Colonic mucosa (tissue), 4 donors: ENCODE data around the gene GLT6D1. TPM values are rescaled to one million over a fixed set of nuclear protein-coding genes. Genes with fewer than 3 reads are reported as not detected.

ENCODE experiments used
- DNase-seq: peaks from one replicate; pipeline ENCODE4 v3.0.0-alpha.2; 2020
- H3K27ac ChIP-seq: fragments of 200-600 bp; one replicate; pipeline ENCODE4 v1.8.0; 2021
- H3K27me3 ChIP-seq: fragments of 200-600 bp; one replicate; pipeline ENCODE4 v1.8.0; 2021
- H3K36me3 ChIP-seq: fragments of 200-600 bp; one replicate; pipeline ENCODE4 v1.8.0; 2021
- H3K4me1 ChIP-seq: fragments of 200-600 bp; one replicate; pipeline ENCODE4 v1.8.0; 2021; ENCODE audit warnings: mild to moderate bottlenecking
- H3K4me3 ChIP-seq: fragments of 200-600 bp; one replicate; pipeline ENCODE4 v1.8.0; 2021
- H3K9ac ChIP-seq, 2 donors: one replicate each; pipeline ENCODE4 v1.7.0; 2013; ENCODE audit warnings: control low read depth in 2 of 2, low read depth in 2 of 2, low read length in 2 of 2
- H3K9me3 ChIP-seq: fragments of 200-600 bp; one replicate; pipeline ENCODE4 v1.8.0; 2021
- intact Hi-C: fragments of 100-400 bp; cut with DNase I; formaldehyde crosslinking; loops from one replicate; pipeline ENCODE4 v1.14.1; 2022
- total RNA-seq, 2 donors: library from RNA; stranded (reverse); fragmentation: NEBNext Ultra II Directional in 1 of 2; extraction: Animal tissue kit (Norgen Biotek cat#: 25700) in 1 of 2; gene quantifications; one replicate each; pipeline ENCODE4 v1.2.1, GENCODE V29; 2021
- TF ChIP-seq, protein P1 (sequence below): fragments of 200-600 bp; IDR thresholded peaks from one replicate; pipeline ENCODE4 v1.8.0; 2022; ENCODE audit warnings: antibody characterized with exemption, mild to moderate bottlenecking
- donor health status: healthy.
- donor health status: DM: no; HTN: no; CAD: no.
- donor health status: DM: no; HTN: no; CAD: no.

Gene GLT6D1
- total RNA-seq, 2 donors from 2014 or later: not detected

DNA sequence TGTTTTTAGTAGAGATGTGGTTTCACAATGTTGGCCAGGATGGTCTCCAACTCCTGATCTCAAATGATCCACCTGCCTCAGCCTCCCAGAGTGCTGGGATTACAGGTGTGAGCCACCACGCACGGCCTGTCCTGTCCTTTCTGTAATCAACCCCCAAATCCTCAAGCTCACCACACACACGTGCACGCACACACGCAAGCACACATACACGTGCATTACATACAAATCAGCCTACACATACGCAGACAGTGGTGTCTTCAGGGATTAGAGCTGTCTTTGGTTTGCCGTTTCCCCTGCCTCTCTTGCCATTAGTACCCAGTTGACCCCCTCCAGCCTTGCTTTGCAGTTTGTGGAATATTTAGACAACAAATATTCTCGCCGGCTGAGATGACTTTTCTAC is 6.5 kb downstream of the GLT6D1 start:
- Histone ChIP-seq H3K4me1 (no peaks in the 10 kb centered on the region), H3K9me3 (no peaks in the 10 kb centered on the region), H3K27ac (no peak overlapping the region), H3K27me3 (no peaks in the 10 kb centered on the region), H3K36me3 (no peaks in the 10 kb centered on the region), H3K9ac (no peak overlapping the region), H3K4me3 (no peak overlapping the region)
- intact Hi-C loops: no loop called here
- TF ChIP-seq, protein P1, sequence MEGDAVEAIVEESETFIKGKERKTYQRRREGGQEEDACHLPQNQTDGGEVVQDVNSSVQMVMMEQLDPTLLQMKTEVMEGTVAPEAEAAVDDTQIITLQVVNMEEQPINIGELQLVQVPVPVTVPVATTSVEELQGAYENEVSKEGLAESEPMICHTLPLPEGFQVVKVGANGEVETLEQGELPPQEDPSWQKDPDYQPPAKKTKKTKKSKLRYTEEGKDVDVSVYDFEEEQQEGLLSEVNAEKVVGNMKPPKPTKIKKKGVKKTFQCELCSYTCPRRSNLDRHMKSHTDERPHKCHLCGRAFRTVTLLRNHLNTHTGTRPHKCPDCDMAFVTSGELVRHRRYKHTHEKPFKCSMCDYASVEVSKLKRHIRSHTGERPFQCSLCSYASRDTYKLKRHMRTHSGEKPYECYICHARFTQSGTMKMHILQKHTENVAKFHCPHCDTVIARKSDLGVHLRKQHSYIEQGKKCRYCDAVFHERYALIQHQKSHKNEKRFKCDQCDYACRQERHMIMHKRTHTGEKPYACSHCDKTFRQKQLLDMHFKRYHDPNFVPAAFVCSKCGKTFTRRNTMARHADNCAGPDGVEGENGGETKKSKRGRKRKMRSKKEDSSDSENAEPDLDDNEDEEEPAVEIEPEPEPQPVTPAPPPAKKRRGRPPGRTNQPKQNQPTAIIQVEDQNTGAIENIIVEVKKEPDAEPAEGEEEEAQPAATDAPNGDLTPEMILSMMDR: no peak
- no peak for DNase-seq

DNA sequence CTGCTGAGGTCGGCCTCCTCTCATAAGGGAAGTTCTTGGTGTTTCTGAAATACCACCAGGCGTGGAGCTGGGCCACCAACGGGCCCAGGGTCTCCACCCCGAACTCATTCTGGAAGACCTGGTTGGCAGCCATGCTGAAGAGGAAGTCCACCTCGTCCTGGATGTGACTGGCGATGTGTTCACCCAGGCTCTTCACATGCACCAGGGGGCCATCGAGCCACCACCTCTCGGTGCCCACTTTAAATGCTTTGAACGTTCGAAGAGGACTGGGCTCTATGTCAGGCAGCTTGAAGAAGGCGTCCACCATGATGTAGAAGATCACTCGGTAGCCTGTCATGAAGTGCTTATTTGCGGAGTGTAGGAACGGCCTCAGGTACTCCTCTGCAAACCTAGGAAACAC is 15.1 kb downstream of the GLT6D1 start:
- H3K4me1 ChIP-seq: no peaks in the 10 kb centered on the region
- no peaks in the 10 kb centered on the region for H3K27me3 ChIP-seq
- H3K9ac ChIP-seq: no peak overlapping the region

DNA sequence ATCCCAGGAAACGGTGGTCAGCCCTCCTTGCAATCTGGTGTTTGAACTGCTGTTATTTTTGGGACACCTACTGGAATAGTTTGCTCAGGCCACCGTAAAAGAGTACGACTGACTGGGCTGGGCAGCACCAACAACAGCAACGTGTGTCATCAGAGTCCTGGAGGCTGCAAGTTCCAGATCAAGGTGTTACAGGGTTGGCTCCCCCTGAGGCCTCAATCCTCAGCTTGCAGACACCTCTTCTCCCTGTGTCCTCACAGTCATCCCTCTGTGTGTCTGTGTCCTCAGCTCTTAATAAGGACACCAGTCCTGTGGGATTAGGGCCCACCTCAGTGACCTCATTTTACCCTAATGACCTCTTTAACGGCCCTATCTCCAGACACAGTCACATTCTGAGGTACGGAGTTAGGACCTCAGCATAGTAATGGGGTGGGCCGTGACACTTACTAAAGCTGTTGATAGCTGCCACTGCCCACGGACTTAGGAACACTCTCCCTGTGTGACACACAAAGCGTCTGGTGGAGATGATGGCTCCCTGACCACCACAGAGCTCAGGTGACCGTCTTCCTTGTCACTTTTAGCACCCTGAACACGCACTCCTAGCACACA is 16.8 kb downstream of the GLT6D1 start:
- H3K36me3 ChIP-seq: no peaks in the 10 kb centered on the region
- H3K27me3 ChIP-seq: no peaks in the 10 kb centered on the region
- no peaks in the 10 kb centered on the region for H3K9me3 ChIP-seq
- no peaks in the 10 kb centered on the region for H3K4me1 ChIP-seq
- intact Hi-C loops: no loop called here
- H3K4me3 ChIP-seq: no peak overlapping the region
- TF ChIP-seq, protein P1: no peak
- no peak for DNase-seq
- H3K27ac ChIP-seq: no peak overlapping the region
- H3K9ac ChIP-seq: no peak overlapping the region

More for the DNA sequence above, 15.1 kb downstream of the GLT6D1 start:
- intact Hi-C loops: no loop called here
- Histone ChIP-seq H3K9me3 (no peaks in the 10 kb centered on the region), H3K36me3 (no peaks in the 10 kb centered on the region), H3K4me3 (no peak overlapping the region), H3K27ac (no peak overlapping the region)
- no peak for DNase-seq
- TF ChIP-seq, protein P1: no peak

DNA sequence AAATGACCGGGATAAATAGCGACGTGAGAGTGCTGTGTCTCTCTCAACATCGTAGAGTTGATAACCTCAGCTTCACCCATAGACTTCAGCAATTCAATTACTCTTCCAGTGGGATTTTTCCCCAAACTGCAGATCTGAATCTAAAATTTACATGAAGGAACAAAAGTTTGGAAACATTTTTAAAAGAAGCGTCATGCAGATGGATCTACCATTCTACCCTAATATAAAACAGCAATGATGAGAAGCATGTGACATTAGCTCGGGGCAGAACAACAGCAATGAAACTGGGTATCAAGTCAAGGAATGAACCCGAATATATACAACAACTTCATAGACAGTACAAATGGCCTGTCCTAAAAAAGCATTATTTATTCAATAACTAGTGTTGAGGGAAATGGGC is 18.8 kb downstream of the GLT6D1 start:
- no peak overlapping the region for H3K27ac ChIP-seq
- no peaks in the 10 kb centered on the region for H3K9me3 ChIP-seq
- no peaks in the 10 kb centered on the region for H3K36me3 ChIP-seq
- no peak for DNase-seq
- no peaks in the 10 kb centered on the region for H3K27me3 ChIP-seq
- H3K4me3 ChIP-seq: no peak overlapping the region
- intact Hi-C loops: no loop called here
- TF ChIP-seq, protein P1: no peak
- no peaks in the 10 kb centered on the region for H3K4me1 ChIP-seq
- H3K9ac ChIP-seq: no peak overlapping the region

DNA sequence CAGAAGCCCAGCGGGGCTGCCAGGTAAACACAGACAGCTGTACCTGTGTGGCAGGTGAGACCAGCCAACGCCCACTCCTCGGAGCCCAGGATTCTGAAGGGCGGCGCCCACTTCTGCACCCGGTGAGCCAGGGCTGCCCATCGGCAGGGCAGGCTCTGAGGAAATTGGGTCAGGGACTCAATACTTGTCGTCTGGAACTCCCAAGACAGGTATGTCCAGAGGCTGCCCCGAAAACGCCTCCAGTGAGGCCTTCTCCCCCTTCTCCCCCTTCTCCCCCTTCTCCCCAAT is 19.8 kb downstream of the GLT6D1 start:
- no peak for DNase-seq
- H3K9me3 ChIP-seq: no peaks in the 10 kb centered on the region
- H3K27me3 ChIP-seq: no peaks in the 10 kb centered on the region
- no peaks in the 10 kb centered on the region for H3K4me1 ChIP-seq
- H3K9ac ChIP-seq: no peak overlapping the region
- H3K36me3 ChIP-seq: no peaks in the 10 kb centered on the region
- TF ChIP-seq, protein P1: no peak
- intact Hi-C loops: no loop called here
- no peak overlapping the region for H3K4me3 ChIP-seq
- no peak overlapping the region for H3K27ac ChIP-seq
